GM18907 (cell line): ENCODE measurements around the gene EPS8L1.
"Not testable (repeated sequence)": the region's sequence is repeated elsewhere in the genome, so short reads cannot be mapped to it uniquely, and the experiment has no call there.

Experiments used
- ATAC-seq: cut with Tn5 transposase; IDR thresholded peaks from one replicate; pipeline ENCODE4 v1.9.1; 2021; ENCODE audit warnings: mild to moderate bottlenecking, moderate library complexity; ENCODE audit not compliant: unreplicated experiment

Gene EPS8L1

GRCh38 chr19:55050749-55051532 lies 24.7 kb upstream of the EPS8L1 start:
- ATAC-seq: no peak

- no peak for ATAC-seq
These were observed 21.9 kb upstream of the EPS8L1 start for GRCh38 chr19:55053735-55054134.

DNA sequence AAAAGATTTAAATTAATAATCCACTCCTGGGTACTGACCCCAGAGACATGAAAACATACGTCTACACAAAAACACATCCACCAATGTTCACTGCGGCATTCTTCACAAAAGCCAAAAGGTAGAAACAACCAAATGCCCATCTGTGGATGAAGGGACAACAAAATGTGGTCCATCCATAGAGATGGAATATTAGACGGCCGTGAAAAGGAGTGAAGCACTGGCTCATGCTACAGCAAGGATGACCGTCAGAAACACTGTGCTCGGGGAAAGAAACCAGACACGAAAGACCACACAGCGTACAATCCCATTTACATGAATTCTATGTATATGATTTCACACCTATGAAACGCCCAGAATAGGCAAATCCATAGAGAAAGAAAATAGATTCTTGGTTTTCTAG lies 18.8 kb upstream of the EPS8L1 start:
- ATAC-seq: no peak

DNA sequence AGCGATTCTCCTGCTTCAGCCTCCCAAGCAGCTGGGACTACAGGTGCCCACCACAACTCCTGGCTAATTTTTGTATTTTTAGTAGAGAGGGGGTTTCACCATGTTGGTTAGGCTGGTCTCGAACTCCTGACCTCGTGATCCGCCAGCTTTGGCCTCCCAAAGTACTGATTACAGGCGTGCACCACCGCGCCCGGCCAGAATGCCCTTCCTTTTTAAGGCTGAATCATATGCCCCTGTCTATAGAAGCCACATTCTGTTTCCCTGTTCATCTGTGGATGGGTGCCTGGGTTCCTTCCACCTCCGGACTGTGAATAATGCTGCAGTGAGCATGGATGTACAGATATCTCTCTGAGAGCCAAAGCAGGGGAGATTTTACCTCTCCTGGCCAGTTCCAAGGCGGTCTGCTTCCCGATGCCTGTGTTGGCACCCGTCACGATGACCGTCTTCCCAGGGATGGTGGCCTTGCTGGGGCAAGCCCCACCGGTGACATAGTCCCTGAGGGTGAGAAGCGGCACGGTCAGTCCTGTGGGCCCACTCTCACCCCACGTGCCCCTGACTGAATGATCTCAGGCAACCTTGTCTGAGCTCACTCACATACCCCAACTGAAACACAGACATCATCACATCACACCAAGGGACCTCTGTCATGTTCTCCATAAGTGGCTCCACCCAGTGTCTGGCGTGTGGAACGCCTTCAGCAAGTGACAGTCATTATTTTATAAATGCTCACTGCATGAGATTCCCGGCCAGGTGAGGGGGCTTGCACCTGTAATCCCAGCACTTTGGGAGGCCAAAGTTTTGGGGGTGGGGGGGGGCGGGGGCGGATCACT lies 16.7 kb upstream of the EPS8L1 start:
- ATAC-seq: no peak

- not testable (repeated sequence) for ATAC-seq
These were observed 15.4 kb upstream of the EPS8L1 start for GRCh38 chr19:55060287-55060686.

DNA sequence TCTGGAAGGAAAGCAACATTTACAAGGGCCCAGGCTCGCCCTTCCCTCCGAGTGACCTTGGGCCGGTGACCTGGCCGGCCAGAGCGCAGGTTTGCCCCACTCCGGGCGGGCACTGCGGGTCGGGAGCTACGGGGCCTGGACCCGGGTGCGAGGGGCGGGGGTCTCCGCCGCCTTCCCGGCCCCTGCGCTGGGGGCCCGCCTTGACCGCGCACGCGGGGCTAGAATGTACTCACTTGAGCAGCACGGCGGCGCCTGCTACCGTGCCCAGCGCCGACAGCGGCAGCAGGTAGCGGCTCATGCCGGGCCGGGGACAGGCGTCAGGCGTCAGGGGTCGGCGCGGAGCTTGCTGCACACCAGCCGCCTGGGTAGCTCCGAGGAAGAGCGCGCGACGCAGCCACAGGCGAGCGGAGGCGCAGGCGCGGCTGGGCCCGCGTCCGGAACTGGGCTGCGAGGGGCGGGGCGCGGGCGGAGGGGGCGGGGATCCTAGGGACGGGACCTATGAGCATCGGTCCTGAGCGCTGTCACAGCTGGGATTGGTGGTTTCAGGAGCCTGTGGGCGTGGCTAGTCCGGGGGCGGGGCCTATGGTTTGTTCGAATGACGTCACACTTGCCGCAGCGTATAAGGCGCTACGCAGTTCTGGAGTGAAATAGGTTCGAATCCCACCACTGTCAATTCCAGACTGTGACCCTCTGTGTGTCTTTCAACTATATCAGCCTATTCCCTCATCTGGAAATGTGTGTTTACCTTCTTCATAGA lies 12.8 kb upstream of the EPS8L1 start, which contains the start of gene RDH13:
RDH13 (minus strand) TSS at position 414 of the 757 bp plus-strand sequence; CDS start at position 298, 116 bp downstream.
- ATAC-seq: peak; percentile 81

- ATAC-seq: no peak
These were observed 12.2 kb upstream of the EPS8L1 start for GRCh38 chr19:55063492-55063843.

GRCh38 chr19:55065516-55065915 lies 10.2 kb upstream of the EPS8L1 start:
- ATAC-seq: not testable (repeated sequence)

GRCh38 chr19:55066107-55066709 lies 9.5 kb upstream of the EPS8L1 start:
- ATAC-seq: no peak

GRCh38 chr19:55067869-55068268 lies 7.8 kb upstream of the EPS8L1 start:
- ATAC-seq: no peak

- no peak for ATAC-seq
These were observed 6.5 kb upstream of the EPS8L1 start for GRCh38 chr19:55068950-55069864.

GRCh38 chr19:55069865-55070197 lies 5.8 kb upstream of the EPS8L1 start:
- no peak for ATAC-seq

DNA sequence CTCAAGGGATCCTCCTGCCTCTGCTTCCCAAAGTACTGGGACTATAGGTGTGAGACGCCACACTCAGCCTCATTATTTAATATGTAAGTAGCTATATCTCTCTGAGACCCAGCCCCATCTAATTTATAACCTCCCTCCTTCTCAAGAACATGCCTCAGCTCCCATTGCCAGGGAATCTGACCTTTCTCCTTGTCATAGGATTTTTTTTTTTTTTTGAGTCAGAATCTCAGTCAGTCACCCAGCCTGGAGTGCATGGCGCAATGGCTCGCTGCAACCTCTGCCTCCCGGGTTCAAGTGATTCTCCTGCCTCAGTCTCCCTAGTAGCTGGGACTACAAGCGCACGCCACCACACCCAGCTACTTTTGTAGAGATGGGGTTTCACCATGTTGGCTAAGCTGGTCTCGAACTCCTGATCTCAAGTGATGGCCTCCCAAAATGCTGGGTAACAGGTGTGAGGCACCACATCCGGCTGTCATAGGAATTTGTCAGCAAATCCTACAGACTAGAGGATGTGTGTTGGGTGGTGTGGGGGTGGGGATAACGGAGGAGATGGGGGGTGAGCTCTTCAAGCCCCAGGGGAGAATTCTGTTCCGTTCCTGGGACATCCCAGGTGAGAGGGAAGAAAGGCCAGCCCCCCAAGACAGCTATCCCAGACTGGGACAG lies 5.1 kb upstream of the EPS8L1 start:
- ATAC-seq: no peak

- no peak for ATAC-seq
These were observed 4.6 kb upstream of the EPS8L1 start for GRCh38 chr19:55071129-55071502.

DNA sequence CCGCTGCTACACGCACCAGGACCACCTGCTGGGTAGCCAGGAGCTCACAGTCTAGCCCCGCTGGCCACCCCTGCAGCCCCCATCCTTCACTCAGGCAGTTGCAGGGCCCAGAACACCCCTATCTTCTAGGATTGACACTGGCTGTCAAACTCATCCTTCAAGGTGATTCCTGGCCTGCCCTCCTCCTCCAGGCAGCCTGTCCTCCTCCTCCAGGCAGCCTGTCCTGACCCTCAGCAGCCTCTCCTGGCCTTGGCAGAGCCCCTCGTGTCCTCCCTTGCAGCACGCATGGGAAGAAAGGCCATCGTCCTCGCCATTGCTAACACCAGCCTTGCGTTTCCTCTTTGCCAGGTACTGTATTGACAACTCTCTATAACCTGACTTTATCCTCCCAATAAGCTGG lies 3.8 kb upstream of the EPS8L1 start:
- no peak for ATAC-seq

- ATAC-seq: no peak
These were observed 652 bp downstream of the EPS8L1 start for GRCh38 chr19:55076321-55076720.

- no peak for ATAC-seq
These were observed 1.4 kb downstream of the EPS8L1 start for GRCh38 chr19:55077106-55077505.

DNA sequence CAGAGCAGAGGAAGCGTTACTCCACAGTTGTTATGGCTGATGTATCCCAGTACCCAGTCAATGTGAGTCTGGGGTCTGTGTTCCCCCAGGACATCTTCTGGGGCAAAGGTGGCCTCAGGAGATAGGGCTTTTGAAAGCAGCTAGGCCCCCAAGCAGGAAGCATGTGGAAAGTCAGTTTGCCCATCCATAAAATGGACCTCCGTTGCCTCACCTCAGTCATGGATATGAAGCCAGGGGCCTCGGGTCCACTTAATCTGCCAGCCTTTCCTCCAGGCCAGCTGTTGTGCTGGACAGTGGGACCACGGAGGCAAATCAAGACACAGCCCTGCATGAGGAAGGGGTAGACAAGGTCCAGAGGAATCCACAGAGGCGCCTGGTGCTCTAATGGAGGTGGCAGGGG lies 3.3 kb downstream of the EPS8L1 start:
- ATAC-seq: no peak

DNA sequence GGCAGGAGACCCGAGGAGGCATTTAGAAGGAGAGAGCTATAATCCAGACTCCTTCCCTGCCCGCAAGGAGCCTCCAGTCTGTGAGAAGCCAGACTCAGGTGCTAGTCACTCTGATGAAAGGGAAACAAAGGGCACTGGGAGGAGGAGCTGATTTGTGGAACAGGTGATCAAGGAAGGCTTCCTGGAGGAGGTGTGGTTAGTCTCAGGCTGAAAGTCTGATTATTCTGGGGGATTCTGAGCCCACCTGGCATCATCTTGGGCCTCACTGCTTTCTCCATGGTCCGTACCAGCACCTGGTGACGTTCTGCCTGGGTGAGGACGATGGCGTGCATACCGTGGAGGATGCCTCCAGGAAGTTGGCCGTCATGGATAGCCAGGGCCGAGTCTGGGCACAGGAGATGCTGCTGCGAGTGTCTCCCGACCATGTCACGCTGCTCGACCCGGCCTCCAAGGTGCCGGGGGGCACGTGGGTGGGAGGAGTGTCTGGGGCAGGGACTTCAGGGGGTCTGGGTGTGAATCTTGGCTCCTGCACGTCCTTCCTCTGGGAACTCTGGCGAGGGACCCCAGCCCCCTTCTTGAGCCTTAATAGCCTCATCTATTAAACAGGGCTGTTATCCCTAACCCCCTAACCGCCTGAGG lies 3.9 kb downstream of the EPS8L1 start:
- no peak for ATAC-seq
